GM19455 (cell line): ENCODE data around the gene PDSS1.
"Not testable (repeated sequence)": the region's sequence is repeated elsewhere in the genome, so short reads cannot be mapped to it uniquely, and the experiment has no call there.

Experiments used
- ATAC-seq: cut with Tn5 transposase; IDR thresholded peaks from one replicate; pipeline ENCODE4 v1.9.1; 2021; ENCODE audit not compliant: unreplicated experiment

PDSS1 gene

DNA sequence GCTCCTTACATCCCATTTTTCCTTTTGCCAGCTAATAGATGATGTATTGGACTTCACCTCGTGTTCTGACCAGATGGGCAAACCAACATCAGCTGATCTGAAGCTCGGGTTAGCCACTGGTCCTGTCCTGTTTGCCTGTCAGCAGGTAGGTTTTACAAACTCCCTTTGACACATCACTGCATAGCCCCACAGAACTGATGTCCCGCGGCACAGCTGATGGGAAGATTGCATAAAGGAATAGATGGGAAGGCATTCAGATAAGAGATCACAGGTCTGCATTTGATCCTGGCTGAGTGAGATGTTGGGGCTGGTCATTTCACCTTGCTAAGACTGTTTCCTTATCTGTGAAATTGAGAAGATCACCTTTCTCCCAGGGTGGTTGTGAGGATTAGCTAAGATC, 37.9 kb downstream of the PDSS1 start:
- no peak for ATAC-seq

DNA sequence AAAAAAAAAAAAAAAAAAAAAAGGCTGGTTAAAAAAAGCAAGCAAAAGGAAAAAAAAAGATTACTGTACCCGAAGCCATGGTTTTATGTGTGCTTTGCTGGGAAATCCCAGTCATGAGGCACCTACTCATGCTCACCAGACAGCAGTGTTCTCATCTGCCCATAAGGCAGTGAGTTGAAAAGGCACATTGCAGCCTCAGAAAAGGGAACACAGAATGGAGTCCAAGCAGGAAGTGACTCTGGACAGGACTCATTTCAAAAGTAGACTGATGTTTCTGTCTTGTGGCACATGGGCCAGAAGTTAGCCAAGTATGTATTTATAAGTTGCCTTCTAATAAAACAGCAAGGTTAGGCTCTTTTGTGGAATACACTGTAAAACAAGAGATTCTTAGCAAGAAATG, 40.2 kb downstream of the PDSS1 start:
- ATAC-seq, result peak; percentile 71

DNA sequence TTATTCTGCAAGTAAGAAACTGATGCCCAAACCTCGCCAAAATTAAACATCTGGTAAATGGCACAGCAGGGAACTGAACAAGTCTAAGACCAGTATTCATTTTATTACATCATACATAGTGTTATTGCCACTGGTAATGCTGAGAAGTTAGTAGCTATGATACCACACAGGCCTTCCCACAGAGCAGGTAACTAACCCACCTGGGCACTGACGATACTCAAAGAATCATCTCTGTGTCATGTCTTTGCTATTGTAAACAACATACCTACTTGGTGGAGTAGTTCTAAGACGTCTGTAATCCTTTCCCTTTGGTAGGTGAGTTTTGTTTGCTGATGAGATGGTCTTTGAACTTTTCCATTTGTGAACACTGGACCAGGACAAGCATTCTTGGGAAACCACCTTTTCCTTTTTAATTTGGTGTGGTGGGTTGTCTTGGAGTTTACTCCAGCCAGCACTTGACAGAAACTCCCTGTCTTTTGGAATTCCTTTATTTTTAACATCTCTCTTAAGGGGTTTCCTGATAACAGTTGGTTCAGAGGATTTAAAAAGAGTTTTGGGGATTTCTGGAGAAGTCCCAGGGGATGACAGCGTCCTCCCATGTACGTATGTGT, 40.9 kb downstream of the PDSS1 start:
- no peak for ATAC-seq

DNA sequence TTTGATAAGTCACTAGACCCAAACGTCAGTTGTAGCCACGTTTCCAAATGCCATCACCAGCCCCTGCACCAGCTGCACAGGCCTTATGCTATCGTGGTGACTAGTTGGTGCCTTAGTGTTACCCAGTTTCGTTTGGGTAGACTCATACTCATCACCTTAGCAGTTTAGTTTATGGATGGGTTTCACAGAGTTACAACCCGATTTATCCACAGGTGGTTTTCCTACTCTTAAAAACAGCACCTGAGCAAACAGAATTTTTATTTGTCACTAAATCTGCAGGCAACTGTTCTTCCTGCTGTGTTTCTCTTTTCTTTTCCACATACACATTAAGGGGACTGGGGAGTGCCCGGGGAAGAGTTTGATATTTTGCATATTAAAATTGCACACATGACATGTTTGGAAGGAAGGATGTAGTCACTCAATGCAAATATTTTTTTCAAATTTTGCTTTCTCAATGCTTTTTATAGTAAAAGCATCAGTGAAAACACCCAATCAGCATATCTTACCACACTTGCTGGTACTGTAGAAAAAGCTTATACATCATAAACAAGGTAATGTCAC, 41.6 kb downstream of the PDSS1 start:
- peak; percentile 36 for ATAC-seq

DNA sequence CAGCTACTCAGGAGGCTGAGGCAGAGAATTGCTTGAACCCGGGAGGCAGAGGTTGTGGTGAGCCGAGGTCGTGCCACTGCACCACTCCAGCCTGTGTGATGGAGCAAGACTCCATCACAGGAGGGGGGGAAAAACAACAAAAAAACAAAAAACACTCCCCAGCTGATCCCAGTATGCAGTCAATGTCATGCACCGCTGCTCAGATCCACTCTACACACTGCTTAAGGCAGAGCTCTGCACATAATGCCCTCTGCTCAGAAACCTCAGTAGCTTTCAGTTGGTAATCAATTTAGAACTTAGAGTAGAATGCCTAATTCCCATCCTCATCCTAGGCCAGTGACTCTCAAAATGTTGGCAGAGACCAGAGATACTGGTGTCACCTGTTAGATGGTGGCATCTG, 43.9 kb downstream of the PDSS1 start:
- no peak for ATAC-seq

DNA sequence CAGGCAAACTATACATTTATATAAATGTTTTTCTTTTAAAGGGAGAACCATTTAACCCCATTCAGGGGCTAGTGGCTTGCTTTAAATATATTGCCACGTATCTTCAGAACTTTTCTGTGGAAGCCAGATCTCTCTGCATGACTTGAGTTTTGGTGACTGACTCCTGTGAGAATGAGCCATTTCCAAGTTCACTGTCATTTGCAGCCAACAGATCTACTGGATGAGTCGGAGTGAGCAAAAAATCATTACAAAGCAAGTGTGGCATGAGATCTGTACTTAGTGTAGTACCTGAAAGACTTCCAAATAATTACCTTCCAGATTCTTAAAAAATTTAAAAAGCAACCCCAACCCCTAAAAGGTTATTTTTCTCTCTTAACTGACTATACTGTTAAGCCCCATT, 45.6 kb downstream of the PDSS1 start:
- ATAC-seq, result no peak

DNA sequence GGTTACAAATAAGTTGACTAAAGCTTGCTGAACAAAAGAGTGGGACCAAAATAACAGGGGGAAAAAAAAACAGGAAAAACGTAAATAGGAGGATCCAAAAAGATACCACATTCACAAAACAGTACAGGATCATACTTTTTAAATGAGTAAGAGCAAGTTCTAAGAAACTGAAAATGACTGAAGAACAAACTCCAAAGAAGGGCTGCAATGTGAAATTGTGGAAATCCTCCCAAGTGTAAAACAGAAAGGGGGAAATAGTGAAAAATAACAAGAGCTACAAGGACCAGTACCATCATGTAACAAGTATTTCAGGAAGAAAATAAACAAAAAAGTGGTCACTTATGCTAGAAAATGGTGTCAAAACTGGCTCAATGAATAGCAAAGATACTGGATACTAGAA, 46.3 kb downstream of the PDSS1 start:
- no peak for ATAC-seq

DNA sequence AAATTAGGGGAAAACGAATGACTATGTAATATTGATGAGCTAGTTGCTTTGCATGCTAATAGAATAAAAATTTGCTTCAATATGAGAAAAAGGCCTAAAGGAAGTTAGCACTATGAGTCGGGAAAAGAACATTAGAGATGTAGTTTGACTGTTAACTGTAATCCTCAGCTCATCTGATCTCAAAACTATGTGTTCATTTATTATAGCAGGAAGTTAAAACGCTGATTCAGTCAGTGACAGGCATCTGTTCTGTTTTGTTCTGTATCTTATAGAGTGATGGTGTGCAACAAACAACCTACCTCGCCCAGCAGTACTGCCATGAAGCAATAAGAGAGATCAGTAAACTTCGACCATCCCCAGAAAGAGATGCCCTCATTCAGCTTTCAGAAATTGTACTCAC, 48.6 kb downstream of the PDSS1 start:
- no peak for ATAC-seq

DNA sequence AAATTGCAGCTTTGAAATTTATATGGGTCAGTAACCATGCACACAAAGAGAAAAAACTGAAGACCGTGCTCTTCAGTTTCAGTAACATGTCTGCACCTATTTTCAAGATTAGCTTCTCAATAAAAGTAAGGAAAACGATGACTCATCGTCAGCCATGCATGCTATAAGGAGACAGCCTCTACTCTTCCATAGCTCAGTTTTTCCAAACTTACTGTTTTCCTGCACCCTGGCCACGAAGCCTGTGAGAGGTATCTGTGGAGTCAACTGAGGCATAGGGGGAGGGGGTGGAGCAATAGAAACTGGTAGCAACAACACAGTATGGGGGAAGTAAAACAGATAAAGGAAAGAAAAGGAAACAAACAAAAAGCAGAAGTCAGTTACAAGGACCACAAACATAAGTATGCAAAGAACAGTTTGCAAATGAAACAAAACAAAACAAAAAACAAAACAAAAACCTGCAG, 58.0 kb downstream of the PDSS1 start:
- peak; percentile 96 for ATAC-seq

DNA sequence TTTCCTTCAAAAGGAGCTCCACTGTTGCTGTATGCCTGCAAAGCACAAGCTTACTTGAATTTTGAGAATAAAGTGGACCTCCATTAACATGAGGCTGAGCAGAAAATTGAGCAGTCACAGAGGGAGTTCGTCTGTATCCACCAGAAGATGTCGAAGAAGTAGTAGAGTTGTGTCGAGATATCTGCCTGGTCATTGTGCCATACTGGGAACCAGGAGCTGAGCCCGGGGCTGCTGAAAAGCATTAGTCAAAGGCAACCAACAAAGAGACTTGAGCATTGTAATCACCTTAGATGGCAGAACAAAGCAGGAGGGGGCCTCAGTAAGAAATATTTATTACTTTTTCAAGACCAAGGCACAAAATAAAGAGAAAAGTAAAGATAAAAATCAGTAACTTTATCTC, 61.5 kb downstream of the PDSS1 start:
- no peak for ATAC-seq

DNA sequence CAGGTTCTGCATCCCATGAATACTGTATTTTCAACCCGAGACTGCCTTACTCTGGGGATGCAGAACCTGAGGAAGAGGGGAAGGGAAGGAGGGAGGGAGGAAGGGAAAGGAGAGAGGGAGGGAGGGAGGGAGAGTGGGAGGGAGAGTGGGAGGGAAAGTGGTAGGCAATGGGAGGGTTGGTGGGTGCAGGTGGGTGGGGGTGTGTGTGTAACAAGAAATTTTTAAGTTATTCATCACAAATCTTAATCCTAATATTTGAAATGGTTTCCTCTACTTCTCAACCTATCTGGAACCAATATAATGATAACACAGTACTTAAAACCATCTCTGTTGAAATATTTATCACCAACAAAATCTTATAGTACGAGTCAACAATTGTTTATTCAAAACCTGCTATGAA, 68.0 kb downstream of the PDSS1 start:
- ATAC-seq, result no peak

DNA sequence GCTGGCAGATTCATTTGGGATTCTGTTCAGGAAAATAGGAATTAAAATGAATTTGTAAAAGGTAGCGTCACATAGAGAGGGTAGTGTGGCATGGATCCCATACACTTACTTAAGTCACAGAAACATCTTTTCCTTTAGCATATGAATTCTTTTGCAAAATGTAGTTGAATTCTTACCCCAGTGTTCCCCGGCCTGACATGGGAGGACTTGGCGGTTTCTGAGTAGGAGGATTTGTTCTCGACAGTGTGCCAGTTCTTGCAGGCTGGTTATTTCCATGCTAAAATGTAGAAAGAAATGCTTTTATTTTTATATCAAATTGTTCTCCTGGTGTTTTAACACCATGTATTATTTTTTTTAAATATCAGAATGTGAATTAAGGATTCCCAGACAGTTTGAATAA, 72.6 kb downstream of the PDSS1 start:
- ATAC-seq, result no peak

DNA sequence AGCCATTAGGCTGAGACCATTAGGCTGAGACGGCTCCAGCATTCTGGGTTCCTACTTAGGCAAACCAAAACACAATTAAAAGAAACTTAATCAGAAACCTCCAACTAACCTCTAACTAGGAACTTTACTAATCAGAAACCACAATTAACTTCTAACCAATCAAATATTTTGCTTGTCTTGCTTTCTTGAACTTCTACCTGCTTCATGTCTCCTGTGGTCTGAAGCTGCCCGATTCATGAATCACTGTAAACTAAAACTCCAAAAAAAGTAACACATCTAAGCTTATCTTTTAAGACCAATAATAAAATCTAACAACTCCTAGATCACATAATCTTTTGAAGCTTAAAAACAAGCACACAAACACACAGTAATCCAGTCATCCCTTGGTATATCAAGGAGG, 76.1 kb downstream of the PDSS1 start:
- no peak for ATAC-seq

DNA sequence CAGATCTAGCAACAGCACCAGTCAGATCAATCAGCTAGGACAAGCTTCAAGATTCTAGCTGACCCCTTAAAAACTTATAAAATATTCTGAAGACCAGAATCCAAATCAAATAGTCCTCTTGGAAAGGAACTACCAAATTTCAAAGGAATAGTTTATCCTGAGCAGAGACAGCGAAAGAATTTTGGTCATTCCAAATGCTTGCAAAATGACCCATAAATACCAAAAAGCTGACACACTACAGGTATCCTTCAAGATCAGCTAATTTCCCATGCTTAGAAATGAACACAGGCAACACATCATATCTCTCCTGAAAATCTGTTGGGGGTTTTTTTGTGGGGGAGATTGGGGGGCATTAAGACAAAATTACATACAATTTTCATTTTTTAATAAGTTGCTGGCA, 78.8 kb downstream of the PDSS1 start:
- ATAC-seq, result no peak

DNA sequence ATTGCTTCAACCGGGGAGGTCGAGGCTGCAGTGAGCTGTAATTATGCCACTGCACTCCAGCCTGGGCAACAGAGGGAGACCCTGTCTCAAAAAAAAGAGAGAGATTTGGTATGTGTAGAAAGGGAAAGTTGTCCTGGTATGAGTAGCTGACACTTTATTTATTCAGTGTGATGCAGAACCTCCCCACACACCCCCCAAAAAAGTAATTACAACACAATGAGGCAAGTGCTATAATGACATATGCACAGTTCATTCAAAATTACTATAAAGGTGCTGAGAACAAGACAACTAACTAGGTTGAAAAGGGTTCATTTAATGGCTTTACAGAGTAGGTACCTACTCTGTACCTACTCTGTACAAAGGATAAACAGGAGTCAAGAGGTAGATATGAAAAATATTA, 80.2 kb downstream of the PDSS1 start:
- no peak for ATAC-seq

DNA sequence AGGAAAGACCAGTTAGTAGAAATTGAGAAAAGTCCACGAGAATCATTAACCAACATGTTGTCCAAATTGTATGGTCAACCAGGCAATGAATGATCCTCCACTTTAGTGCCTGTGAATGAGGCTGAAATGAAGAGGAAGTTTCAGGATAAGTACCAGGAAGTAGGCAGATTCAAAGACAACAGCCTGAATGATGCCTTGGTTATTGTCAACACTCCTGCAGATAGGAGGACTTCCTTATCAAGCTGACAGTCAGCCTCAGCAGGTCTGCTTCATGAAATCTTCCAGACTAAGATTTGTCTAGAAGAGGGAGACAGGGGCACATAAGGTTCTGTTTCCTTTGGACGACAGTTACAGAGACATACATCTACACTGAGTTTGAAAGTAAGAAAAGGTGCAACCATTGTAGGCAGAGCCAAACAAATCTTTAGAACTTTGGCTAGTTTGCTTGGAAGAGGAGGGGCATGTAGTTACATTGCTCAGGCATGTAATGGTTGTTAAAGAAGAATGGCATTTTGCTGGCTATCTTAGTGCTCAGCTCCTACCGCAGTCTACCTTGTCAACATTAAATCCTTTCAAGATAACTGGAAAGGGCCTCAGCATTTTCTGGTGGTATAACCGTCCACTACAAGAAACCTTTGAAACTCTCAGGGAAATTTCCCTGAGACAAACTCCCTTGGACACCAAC, 81.8 kb downstream of the PDSS1 start:
- ATAC-seq, result no peak

DNA sequence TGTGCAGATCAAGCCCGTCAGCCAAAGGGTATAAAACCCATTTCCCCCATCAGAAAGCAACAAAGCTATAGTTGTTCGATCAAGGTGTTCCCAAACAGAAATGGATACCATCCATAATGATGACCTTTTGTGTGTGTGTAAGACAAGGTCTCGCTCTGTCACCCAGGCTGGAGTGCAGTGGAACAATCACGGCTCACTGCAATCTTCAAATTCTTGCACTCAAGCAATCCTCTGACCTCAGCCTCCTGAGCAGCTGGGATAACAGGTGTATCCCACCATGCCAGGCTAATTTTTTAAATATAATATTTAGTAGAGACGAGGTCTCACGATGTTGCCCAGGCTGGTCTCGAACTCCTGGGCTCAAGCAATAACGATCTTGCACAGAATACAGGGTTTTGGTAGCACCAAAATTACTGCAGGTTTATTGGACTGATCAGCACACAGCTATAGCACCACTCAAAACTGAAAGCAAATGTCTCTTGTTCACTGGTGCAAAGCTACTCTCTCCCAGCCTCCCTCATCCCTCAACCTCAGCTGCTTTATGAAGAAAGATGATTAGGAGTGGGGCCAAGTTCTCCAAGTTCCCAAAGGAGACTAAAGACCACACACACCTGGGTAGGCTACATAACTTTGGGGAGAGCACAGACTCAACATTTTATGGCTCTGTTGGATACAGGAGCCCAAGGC, 82.7 kb downstream of the PDSS1 start:
- no peak for ATAC-seq

DNA sequence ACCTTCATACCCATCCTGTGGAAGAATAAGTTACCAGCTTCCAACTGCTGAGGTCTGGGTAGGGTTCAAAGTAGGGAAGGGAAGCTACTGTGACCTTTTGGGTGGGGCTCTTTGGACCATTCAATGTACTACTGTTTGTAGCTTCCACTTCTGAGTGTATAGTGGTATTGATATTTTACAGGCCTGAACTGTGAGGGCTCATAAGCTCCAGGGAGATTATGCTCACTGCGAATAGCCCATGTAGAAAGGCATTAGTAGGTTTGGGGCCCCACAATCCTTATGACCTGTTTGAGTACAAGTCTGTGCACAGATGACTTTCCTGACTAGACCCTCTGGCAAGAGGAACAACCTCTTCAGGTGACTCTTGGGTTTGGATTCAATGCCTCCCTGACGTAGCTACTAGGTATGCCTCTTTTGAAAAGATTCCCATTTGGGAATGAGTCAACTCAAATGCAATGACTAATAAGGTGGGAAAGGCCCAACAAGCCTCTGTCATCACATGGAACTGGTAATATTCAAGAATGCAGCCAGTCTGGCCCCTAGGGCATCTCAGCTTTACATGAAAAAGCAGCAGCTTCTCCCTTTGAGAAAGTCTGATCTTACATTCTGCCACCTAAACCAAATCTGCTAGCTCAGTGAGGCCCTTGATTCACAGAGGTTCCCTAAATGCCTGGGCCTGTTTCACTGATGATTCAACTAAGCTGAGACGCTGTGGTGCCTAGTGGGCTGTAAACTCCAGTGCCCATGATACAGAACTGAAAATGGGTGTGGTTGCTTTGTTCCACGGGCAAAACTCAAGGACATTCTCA, 83.5 kb downstream of the PDSS1 start:
- ATAC-seq, result peak; percentile 51

DNA sequence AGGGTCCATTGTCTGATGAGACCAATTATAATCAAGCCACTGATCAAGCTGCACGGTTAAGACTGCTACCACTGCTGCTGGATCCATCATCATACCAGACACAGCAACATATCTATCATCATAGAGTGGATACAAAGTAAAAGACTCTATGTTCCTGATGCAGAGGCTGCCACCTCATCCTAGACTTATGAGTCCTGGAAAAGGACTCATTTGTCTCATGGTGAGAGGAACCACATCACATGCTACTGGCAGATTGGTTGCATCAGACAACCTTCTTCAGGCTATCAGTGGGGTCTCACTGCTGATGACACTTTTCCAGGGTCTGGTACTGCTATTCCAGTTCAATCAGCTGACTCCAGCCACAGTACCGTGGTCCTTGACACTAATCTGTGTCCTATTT, 84.3 kb downstream of the PDSS1 start:
- ATAC-seq, result no peak

DNA sequence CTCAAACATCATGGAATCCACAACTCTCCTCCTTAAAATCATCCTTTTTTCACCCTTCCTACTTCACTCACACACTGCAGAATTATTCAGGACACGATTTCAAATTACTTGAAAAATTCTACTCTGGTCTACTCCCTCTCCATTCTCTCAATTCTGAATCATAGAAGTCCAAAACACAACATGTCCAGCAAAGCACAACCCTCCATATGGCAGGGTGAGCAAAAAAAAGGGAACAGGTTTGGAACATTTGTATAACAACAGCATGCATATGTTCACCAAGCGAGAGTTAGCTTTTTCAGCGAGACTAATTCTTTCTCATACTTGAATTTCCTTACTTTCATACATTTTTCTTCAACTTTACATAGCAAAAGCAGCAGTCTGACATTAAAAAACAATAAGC, 89.9 kb downstream of the PDSS1 start:
- ATAC-seq, result no peak

DNA sequence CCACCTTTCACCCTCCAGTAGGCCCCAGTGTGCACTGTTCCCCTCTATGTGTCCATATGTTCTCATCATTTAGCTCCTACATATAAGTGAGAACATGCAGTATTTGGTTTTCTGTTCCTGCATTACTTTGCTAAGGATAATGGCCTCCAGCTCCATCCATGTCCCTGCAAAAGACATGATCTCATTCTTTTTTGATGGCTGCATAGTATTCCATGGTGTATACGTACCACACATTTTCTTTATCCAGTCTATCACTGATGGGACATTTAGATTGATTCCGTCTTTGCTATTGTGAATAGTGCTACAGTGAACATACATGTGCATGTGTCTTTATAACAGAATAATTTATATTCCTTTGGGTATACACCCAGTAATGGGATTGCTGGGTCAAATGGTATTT, 92.3 kb downstream of the PDSS1 start:
- ATAC-seq, result not testable (repeated sequence)
